GM12891 (cell line): ENCODE results near the gene ERCC3.

Experiments used
- PAX5 ChIP-seq: IDR thresholded peaks from 2 replicates; pipeline ENCODE4 v1.6.1; 2011; ENCODE audit warnings: low read length, moderate library complexity, mild to moderate bottlenecking; ENCODE audit not compliant: insufficient read depth, severe bottlenecking
- POLR2A ChIP-seq: IDR thresholded peaks from 2 replicates; pipeline ENCODE4 v1.6.1; 2011; ENCODE audit warnings: low read depth, low read length, control low read depth
- POLR2AphosphoS5 ChIP-seq: IDR thresholded peaks from 2 replicates; pipeline ENCODE4 v1.6.1; 2011; ENCODE audit warnings: low read depth, low read length, control low read depth
- POU2F2 ChIP-seq: IDR thresholded peaks from 2 replicates; pipeline ENCODE4 v1.6.1; 2011; ENCODE audit warnings: low read depth, mild to moderate bottlenecking, control low read depth, low read length, moderate library complexity
- SPI1 ChIP-seq: IDR thresholded peaks from 2 replicates; pipeline ENCODE4 v1.6.1; 2011; ENCODE audit warnings: low read depth, low read length, control low read depth
- TAF1 ChIP-seq: IDR thresholded peaks from 2 replicates; pipeline ENCODE4 v1.6.1; 2011; ENCODE audit warnings: low read depth, low read length, control low read depth

DNA sequence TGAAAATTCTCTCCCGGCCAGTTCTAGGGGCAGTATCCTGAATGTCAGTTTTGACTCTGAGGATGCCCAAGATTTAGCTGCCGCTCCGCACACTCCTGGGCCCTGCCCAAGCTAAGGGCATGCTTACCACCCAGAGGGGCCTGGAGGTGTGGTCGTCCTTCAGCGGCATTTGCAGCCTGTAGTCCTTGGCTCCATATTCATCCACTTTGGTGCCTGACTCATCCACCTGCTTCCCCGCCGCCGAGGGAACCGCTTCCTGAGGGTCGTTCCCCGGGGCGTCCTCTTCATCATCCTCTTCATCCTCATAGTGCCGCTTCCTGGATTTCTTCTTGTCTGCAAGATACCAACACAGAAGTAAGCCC is 577 bp downstream of the ERCC3 start:
- TF ChIP-seq POLR2A (no peak), POLR2AphosphoS5 (no peak), TAF1 (no peak), PAX5 (no peak), POU2F2 (no peak), SPI1 (no peak)
